Measurements from ENCODE around the gene FCRL6.

FCRL6 gene, protein sequence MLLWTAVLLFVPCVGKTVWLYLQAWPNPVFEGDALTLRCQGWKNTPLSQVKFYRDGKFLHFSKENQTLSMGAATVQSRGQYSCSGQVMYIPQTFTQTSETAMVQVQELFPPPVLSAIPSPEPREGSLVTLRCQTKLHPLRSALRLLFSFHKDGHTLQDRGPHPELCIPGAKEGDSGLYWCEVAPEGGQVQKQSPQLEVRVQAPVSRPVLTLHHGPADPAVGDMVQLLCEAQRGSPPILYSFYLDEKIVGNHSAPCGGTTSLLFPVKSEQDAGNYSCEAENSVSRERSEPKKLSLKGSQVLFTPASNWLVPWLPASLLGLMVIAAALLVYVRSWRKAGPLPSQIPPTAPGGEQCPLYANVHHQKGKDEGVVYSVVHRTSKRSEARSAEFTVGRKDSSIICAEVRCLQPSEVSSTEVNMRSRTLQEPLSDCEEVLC

DNA sequence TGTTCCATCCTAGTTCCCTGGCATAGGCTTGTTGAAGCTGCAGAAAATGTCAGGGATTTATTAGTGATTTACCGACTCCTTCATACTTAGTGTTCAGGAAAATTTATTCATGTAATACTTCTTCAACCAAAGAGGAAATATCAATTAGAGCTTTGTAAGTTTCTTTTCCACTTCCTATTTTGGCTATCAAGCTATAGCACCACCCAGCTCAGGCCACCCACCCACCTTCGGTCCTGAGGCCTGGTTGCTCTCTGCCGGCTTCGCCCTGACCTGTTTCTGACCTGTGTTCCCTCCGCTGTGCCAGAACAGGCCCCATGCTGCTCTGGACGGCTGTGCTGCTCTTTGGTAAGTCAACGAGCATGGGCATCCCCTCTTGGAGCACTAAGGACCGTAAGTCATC, at the start of gene FCRL6:
Gene FCRL6 (plus strand): TSS at position 250 of the 400 bp plus-strand sequence. CDS start 65 bp downstream, at position 315.
- Histone ChIP-seq H3K9ac (ENCODE audit: low read length) (no peak within 1 kb of the TSS), H3K4me1 (ENCODE audit: insufficient read depth, low read length) (no peaks in the 10 kb centered on the region), H3K4me3 (ENCODE audit: low read depth in 1 of 2, low read length in 2 of 2) (no peak within 1 kb of the TSS), H3K27ac (ENCODE audit: low read depth, low read length) (no peak within 1 kb of the TSS), H3K36me3 (ENCODE audit: insufficient read depth, low read length) (no peaks in the 10 kb centered on the region), H3K27me3 (ENCODE audit: control insufficient read depth in 1 of 2, insufficient read depth in 2 of 2, low read length in 2 of 2) (no peaks in the 10 kb centered on the region), H3K9me3 (ENCODE audit: low read length) (no peaks in the 10 kb centered on the region)

DNA sequence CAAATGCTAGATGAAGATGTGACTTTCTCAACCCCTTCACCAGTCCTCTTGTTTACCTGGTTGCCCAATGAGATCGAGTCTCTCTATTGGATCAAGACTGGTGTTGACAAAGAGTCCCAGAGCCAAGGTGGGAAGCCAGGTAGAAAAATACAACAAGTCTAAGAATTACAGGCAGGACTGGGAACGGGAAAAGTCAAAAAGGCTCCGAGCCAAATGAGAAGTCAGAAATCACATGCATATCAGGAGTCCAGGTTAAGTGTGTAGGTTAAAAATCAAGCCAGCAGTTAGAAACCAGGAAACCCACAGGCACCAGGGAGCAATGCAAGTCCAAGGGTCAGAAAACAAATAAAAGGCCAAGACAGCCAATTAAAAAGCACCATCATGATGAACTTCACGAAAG, 48.8 kb upstream of the FCRL6 start:
- H3K4me3 ChIP-seq (ENCODE audit: low read depth in 1 of 2, low read length in 2 of 2): no peak overlapping the region
- no peaks in the 10 kb centered on the region for H3K27me3 ChIP-seq (ENCODE audit: control insufficient read depth in 1 of 2, insufficient read depth in 2 of 2, low read length in 2 of 2)
- H3K9ac ChIP-seq (ENCODE audit: low read length): no peak overlapping the region
- no peaks in the 10 kb centered on the region for H3K4me1 ChIP-seq (ENCODE audit: insufficient read depth, low read length)
- H3K27ac ChIP-seq (ENCODE audit: low read depth, low read length): no peak overlapping the region
- H3K9me3 ChIP-seq (ENCODE audit: low read length): no peaks in the 10 kb centered on the region
- no peaks in the 10 kb centered on the region for H3K36me3 ChIP-seq (ENCODE audit: insufficient read depth, low read length)

DNA sequence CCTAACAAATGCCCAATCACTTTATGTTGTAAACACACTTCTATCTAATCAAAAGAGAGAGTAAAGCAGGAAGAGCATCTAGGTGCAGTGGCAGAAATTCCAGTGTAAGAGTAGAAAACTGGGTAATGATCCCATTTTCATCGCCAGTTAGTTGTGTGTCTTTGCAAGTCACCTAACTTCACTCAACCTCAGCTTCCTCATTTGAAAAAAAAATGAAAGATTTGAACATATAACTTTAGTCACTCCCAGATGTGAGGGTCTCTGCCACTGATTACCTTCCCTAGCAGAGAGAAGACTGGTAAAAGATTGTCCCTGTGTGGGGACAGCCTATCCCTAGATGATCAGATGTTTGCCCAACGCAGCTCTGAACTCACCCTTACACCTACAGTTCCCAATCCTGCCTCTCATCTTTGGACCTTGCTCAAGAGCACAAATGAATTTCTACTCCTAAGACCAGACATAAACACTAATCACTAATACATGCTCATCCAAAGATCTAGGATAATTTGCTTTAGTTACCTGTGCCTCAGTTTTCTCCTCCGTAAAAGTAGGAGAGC, 46.6 kb upstream of the FCRL6 start:
- Histone ChIP-seq H3K9me3 (ENCODE audit: low read length) (no peaks in the 10 kb centered on the region), H3K4me1 (ENCODE audit: insufficient read depth, low read length) (no peaks in the 10 kb centered on the region), H3K4me3 (ENCODE audit: low read depth in 1 of 2, low read length in 2 of 2) (no peak overlapping the region), H3K9ac (ENCODE audit: low read length) (no peak overlapping the region), H3K27me3 (ENCODE audit: control insufficient read depth in 1 of 2, insufficient read depth in 2 of 2, low read length in 2 of 2) (no peaks in the 10 kb centered on the region), H3K36me3 (ENCODE audit: insufficient read depth, low read length) (no peaks in the 10 kb centered on the region), H3K27ac (ENCODE audit: low read depth, low read length) (no peak overlapping the region)

DNA sequence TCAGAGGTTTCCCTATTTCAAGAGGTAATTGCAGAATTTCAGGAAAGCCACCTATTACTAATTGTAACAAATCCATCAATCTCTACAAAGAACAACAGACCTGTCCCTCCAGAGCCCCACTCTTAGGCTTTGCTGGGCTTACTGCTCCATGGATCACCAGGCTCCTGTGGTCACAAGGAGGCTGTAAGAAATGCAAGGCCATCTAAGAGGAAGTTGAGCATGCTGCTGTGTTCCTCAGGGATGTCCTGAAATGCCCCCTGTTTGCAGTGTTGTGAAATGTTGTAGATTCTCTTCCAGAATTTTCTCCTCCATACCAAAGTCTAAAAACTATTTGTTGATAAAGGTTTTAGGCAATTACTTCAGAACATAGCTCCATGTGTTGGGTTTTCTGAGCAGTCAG, 45.8 kb upstream of the FCRL6 start:
- Histone ChIP-seq H3K4me1 (ENCODE audit: insufficient read depth, low read length) (no peaks in the 10 kb centered on the region), H3K27me3 (ENCODE audit: control insufficient read depth in 1 of 2, insufficient read depth in 2 of 2, low read length in 2 of 2) (no peaks in the 10 kb centered on the region), H3K27ac (ENCODE audit: low read depth, low read length) (no peak overlapping the region), H3K9me3 (ENCODE audit: low read length) (no peaks in the 10 kb centered on the region), H3K9ac (ENCODE audit: low read length) (no peak overlapping the region), H3K4me3 (ENCODE audit: low read depth in 1 of 2, low read length in 2 of 2) (no peak overlapping the region), H3K36me3 (ENCODE audit: insufficient read depth, low read length) (no peaks in the 10 kb centered on the region)

DNA sequence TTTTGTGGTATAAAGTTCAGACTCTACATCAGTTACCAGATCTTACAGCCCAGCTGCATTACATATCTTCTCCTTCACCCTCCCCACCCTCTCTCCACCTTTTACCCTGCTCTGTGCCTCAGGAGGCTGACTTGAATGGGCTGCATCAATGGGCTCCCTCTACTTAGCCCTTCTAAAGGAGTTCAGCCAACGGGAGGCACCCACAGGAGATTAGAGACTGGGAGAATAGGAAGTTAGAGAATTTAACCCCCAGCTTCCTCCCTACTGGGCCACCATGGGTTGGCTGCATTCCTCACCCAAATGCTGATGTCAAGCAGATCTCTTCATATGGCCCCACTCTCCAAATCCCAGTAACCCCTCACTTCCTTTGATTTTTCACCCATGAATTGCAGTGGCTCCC, 38.5 kb upstream of the FCRL6 start:
- no peaks in the 10 kb centered on the region for H3K36me3 ChIP-seq (ENCODE audit: insufficient read depth, low read length)
- H3K9ac ChIP-seq (ENCODE audit: low read length): no peak overlapping the region
- H3K27ac ChIP-seq (ENCODE audit: low read depth, low read length): no peak overlapping the region
- H3K4me1 ChIP-seq (ENCODE audit: insufficient read depth, low read length): no peaks in the 10 kb centered on the region
- H3K9me3 ChIP-seq (ENCODE audit: low read length): no peaks in the 10 kb centered on the region
- H3K4me3 ChIP-seq (ENCODE audit: low read depth in 1 of 2, low read length in 2 of 2): no peak overlapping the region
- H3K27me3 ChIP-seq (ENCODE audit: control insufficient read depth in 1 of 2, insufficient read depth in 2 of 2, low read length in 2 of 2): no peaks in the 10 kb centered on the region

DNA sequence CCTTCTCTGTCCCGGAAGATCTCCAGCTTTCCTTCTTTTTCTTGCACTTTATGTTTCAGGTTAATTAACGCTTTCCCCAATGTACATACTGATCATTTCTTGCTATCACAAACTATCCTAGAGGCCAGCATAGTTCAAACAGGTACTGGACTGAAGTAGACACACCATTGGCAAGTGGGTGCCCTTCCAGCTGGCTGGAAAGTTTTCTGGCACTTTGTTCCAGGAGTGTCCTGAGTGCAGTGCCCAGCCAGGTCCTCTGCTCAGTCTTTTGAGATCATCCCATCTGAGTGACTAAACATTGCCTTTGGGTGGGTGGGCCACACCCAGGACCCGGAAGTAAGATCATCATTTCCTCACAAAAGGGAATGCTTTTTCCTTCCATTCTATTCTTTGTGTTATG, 36.4 kb upstream of the FCRL6 start:
- Histone ChIP-seq H3K36me3 (ENCODE audit: insufficient read depth, low read length) (no peaks in the 10 kb centered on the region), H3K9me3 (ENCODE audit: low read length) (no peaks in the 10 kb centered on the region), H3K4me1 (ENCODE audit: insufficient read depth, low read length) (no peaks in the 10 kb centered on the region), H3K27ac (ENCODE audit: low read depth, low read length) (no peak overlapping the region), H3K4me3 (ENCODE audit: low read depth in 1 of 2, low read length in 2 of 2) (no peak overlapping the region), H3K27me3 (ENCODE audit: control insufficient read depth in 1 of 2, insufficient read depth in 2 of 2, low read length in 2 of 2) (no peaks in the 10 kb centered on the region), H3K9ac (ENCODE audit: low read length) (no peak overlapping the region)

DNA sequence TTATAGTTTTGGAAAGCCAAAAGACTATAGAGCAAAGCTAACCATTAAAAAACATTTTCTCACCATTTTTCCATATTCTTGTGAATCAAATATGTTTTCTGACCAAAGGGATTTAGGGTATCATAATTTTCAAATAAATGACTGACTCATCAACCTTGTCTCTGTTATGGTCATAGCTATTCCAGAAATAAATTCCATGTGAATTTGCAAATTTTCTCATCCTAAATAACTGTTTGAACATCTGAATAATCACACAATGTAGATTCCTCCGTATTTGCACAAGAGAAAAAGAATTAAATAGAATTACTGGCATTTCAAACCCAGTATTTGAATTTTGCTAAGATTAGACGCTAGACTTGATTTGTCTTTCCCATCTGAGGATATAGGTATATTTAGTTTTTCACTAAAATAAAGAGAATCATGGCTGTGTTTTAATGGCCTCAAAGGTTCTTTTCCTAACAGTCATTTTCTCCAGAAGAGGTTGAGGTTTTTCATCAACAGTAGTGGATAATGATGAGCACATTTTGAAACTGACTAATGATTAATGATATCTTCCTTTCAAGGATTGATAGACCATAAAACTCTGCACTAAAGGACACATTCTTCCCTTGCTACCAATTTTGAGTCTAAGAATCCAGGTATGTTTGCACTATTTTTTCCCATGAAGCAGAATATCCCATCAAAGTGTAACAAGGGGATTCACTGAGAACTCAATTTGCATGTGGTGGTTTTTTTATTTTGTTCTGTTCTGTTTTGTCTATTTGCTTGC, 30.8 kb upstream of the FCRL6 start:
- Histone ChIP-seq H3K4me3 (ENCODE audit: low read depth in 1 of 2, low read length in 2 of 2) (no peak overlapping the region), H3K9ac (ENCODE audit: low read length) (no peak overlapping the region), H3K27ac (ENCODE audit: low read depth, low read length) (no peak overlapping the region), H3K9me3 (ENCODE audit: low read length) (no peaks in the 10 kb centered on the region), H3K4me1 (ENCODE audit: insufficient read depth, low read length) (no peaks in the 10 kb centered on the region), H3K36me3 (ENCODE audit: insufficient read depth, low read length) (no peaks in the 10 kb centered on the region), H3K27me3 (ENCODE audit: control insufficient read depth in 1 of 2, insufficient read depth in 2 of 2, low read length in 2 of 2) (peaks cover 0 to 3% of the 10 kb centered on the region in 2 donors)

DNA sequence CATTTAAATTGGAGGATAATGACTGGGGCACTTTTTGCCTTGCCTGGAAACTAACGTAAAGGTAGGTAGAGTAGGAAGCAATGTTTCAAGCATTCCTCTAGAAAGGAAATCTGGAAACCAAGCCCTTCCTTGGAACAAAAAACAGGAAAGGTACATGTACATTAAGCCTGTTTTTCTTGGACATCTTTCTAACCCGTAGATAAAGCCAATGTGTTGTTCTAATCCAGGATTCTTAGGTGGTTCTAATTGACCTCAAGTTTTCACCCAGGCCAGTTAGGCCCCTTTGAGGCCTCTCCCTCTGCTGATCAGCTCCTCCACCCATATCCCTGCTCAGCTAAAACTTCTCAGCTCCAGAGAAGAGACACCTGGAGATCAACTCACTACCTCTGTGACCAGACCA, 27.7 kb upstream of the FCRL6 start:
- peaks cover 0 to 3% of the 10 kb centered on the region in 2 donors for H3K27me3 ChIP-seq (ENCODE audit: control insufficient read depth in 1 of 2, insufficient read depth in 2 of 2, low read length in 2 of 2)
- no peaks in the 10 kb centered on the region for H3K36me3 ChIP-seq (ENCODE audit: insufficient read depth, low read length)
- H3K9me3 ChIP-seq (ENCODE audit: low read length): no peaks in the 10 kb centered on the region
- no peak overlapping the region for H3K27ac ChIP-seq (ENCODE audit: low read depth, low read length)
- no peaks in the 10 kb centered on the region for H3K4me1 ChIP-seq (ENCODE audit: insufficient read depth, low read length)
- no peak overlapping the region for H3K9ac ChIP-seq (ENCODE audit: low read length)
- no peak overlapping the region for H3K4me3 ChIP-seq (ENCODE audit: low read depth in 1 of 2, low read length in 2 of 2)

DNA sequence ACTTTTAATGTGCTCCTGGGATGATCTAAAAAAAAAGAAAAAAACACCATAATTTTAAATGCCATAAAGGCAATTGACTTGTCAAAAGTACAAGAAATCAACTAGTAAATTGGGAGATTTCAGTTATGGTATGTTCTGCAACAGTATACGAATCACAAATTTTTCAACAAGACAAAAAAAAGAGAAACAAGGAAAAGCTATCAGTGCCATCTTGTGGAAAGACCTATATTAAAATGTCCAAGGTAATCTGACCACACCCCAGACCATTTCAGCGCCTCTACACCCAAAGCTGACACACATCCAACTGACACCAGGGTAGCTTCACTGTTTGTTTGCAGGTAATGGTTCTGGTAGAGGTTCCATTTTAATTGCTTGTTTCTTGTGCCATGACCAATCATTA, 26.4 kb upstream of the FCRL6 start:
- peaks cover 0 to 3% of the 10 kb centered on the region in 2 donors for H3K27me3 ChIP-seq (ENCODE audit: control insufficient read depth in 1 of 2, insufficient read depth in 2 of 2, low read length in 2 of 2)

DNA sequence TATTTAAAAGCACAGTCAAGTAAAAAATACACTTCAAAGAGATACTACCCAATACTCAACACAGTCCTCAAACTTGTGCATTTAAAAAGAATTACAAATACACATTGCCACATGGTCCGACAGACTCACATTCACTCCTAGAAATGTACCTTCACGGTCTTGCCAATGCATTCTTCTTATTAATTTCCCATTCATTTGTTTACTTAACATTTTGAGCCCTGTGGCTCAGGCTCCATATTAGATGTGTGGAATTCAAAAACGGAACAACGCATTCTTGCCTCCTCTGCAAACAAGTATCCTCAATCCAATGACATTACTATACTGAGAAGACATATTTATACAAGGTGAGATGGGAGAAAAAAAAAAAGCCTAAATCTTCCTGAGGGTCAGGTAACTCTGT, 23.9 kb upstream of the FCRL6 start:
- Histone ChIP-seq H3K9me3 (ENCODE audit: low read length) (no peaks in the 10 kb centered on the region), H3K9ac (ENCODE audit: low read length) (no peak overlapping the region), H3K27me3 (ENCODE audit: control insufficient read depth in 1 of 2, insufficient read depth in 2 of 2, low read length in 2 of 2) (no peaks in the 10 kb centered on the region), H3K36me3 (ENCODE audit: insufficient read depth, low read length) (no peaks in the 10 kb centered on the region), H3K27ac (ENCODE audit: low read depth, low read length) (no peak overlapping the region), H3K4me1 (ENCODE audit: insufficient read depth, low read length) (peaks cover 6% of the 10 kb centered on the region), H3K4me3 (ENCODE audit: low read depth in 1 of 2, low read length in 2 of 2) (no peak overlapping the region)

More for the DNA sequence above, 26.4 kb upstream of the FCRL6 start:
- H3K9ac ChIP-seq (ENCODE audit: low read length): no peak overlapping the region
- no peak overlapping the region for H3K4me3 ChIP-seq (ENCODE audit: low read depth in 1 of 2, low read length in 2 of 2)
- no peaks in the 10 kb centered on the region for H3K9me3 ChIP-seq (ENCODE audit: low read length)
- H3K4me1 ChIP-seq (ENCODE audit: insufficient read depth, low read length): peaks cover 6% of the 10 kb centered on the region
- no peak overlapping the region for H3K27ac ChIP-seq (ENCODE audit: low read depth, low read length)
- H3K36me3 ChIP-seq (ENCODE audit: insufficient read depth, low read length): no peaks in the 10 kb centered on the region

DNA sequence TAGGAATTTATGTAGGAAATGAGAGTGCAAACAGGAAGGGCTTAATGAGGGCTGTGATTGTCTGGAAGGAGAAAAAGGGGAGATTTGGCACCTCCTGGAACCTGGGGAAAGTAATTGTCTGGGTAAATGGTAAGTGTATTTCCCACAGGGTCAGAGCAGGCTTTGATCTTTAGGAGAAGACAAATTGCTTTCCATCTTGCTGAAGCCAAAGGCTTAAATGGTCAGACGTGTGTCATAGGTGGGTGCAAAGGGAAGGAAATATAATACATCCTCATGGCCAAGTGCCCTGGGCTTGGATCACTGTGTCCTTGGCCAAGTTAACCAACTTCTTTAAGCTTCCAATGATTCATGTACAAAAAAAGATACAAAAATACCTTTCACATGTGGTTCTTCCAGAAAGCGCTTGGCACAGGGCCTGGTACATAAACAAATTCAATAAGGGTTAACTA, 22.7 kb upstream of the FCRL6 start:
- Histone ChIP-seq H3K9ac (ENCODE audit: low read length) (no peak overlapping the region), H3K27ac (ENCODE audit: low read depth, low read length) (no peak overlapping the region), H3K36me3 (ENCODE audit: insufficient read depth, low read length) (no peaks in the 10 kb centered on the region), H3K9me3 (ENCODE audit: low read length) (no peaks in the 10 kb centered on the region), H3K4me3 (ENCODE audit: low read depth in 1 of 2, low read length in 2 of 2) (no peak overlapping the region), H3K4me1 (ENCODE audit: insufficient read depth, low read length) (peaks cover 6% of the 10 kb centered on the region), H3K27me3 (ENCODE audit: control insufficient read depth in 1 of 2, insufficient read depth in 2 of 2, low read length in 2 of 2) (no peaks in the 10 kb centered on the region)
